Globus pallidus (tissue), 1 donor: ENCODE data around the gene ADIPOQ.
"Not testable (repeated sequence)": the region's sequence is repeated elsewhere in the genome, so short reads cannot be mapped to it uniquely, and the experiment has no call there.

Source experiments
- DNase-seq: peaks from one replicate; pipeline ENCODE4 v3.0.0-alpha.2; 2015; ENCODE audit warnings: low spot score

Gene ADIPOQ

DNA sequence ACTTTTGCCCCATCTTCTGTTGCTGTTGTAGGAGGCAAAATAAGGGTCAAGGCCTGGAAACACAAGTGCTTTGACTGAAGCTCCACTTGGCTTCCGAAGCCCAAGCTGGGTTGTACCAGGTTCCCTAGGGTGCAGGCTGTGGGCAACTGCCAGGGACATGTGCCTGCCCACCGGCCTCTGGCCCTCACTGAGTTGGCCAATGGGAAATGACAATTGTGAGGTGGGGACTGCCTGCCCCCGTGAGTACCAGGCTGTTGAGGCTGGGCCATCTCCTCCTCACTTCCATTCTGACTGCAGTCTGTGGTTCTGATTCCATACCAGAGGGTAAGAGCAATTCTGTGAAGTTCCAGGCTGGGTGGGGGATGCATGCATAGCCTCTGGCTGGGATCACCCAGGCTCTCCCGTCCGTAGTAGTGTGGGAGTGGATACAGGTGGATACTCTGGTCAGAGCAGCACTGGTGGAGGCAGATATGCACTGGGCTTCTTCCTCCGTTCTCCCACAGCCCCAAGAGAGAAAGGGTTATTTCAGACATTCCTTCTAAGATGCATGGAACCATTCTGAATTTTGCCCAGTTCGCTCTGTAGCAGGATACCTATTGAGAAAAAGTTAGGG lies at the start of gene ADIPOQ:
TSS of gene ADIPOQ (plus strand) at position 285 of the 613 bp plus-strand sequence. CDS start 10,349 bp downstream, outside the sequence.
- DNase-seq, result no peak

DNA sequence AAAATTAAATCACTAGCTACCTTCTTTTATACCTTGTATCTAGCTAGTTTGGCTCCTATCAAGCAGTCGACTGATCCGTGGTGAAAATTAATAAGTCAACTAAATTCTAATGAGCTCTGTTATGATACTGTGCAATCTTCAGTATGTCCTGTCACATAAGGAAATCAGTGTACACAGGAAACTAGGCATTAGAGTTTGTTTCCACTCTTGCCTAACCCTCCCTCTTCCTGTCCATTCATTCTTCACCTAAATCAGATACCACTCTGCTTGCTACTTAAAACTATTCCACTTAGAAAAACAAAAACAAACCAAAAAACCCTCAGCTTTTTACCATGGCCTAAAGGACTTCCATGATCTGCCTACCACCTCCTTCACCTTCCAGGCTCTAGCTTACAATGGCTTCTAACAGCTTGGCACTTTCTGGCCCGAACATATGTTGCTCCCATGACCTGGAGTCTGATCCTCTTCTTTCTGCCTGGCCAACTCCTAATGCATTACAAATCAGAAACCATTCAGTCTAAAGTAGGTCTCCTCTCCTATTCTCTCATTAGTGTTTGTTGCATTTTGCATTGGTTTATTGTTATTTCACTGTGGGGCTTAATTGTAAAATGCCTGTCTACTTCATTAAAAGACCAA lies 44.2 kb upstream of the ADIPOQ start:
- DNase-seq, result no peak

DNA sequence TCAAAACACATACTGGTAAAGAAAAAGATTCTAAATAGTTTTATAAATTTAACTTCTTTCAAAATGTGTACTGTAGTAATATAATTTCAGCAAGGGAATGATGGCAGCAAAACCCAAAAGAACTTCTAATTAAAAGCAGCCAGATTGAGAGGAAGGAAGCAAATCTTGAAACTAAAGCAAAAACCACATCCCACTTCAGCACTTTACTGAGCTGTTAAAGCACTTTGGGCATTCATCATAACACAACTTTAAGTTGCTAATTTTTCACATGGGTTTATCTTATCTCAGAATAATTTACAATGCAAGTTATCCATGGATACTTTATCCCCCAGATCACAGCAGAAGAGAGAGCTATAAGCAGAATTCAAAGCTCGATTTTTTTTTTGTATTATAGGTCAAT lies 42.2 kb upstream of the ADIPOQ start:
- no peak for DNase-seq

DNA sequence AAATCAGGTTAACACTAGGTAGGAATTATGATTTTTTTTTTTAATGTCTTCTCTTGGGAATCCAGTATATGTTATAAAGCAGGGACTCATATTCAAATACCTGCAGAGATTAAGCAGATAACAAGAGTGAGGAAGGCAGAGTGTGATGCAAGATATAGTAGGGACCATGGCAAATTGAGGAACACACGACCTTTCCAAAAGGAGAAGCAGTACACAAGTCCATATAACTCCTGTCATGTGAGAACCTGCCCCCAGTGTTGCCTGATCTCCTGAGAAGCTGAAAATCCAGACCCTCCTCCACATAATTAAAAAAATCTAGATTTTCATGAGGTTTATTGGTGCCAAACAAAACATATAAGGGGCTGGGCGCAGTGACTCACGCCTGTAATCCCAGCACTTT lies 39.8 kb upstream of the ADIPOQ start:
- DNase-seq, result no peak

DNA sequence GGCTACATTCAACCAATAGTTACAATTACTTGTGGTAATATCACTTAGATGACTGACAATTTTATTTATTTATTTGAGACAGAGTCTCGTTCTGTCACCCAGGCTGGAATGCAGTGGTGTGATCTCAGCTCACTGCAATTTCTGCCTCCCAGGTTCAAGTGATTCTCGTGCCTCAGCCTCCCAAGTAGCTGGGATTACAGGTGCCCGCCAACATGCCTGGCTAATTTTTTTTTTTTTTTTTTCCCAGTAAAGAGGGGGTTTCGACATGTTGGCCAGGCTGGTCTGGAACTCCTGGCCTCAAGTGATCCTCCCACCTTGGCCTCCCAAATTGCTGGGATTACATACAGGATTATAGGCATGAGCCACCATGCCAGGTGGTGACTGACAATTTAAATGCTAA lies 39.1 kb upstream of the ADIPOQ start:
- not testable (repeated sequence) for DNase-seq

DNA sequence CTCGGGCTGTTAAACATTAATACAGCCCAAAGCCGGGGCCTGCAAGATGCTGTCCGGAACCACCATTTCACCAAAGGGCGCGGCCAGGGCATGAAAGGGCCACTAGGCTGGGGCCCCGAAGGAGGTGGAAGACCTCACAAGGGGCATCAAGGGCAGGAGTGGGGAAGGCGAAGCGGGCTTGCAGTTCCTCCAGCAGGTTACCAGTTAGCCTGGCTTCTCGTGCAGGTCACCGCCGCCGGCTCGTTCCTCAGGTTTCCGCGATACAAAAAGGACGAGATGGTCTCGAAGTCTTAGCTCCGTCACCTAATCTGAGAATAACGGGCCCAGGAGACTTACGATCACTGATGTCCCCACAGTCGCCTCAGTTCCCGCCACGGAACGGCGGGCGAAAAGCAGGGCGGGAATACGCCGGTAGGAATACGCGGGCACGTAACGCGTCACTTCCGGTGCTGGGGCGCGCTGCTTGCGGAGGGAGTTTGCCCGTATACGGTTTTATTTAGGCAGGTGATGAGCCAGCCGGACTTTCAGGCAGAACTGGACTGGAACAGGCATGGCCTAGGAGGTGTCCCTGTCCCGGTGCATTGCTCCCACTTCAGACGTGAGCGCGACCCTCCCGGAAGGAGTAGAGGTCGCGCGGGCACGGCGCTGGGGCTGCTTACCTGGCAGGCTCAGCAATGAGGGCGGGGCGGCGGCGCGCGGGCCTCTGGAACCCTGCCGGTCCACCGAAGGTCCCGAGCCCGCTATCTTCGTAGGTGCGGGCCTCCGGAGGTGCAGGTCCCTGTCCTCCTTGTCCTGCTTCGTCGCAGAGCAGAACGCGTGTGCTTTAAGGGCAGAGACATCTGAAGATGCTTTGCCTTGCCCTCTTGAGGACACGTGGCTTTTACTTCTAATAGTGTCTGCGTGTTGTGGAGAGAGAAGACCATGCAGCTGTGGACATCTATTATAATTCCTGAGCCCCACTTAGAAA lies 36.1 kb upstream of the ADIPOQ start, which contains the start of gene RFC4:
TSS of gene RFC4 (minus strand) at position 394 of the 967 bp plus-strand sequence. CDS start 1,769 bp downstream, outside the sequence.
- peak; percentile 74 for DNase-seq

DNA sequence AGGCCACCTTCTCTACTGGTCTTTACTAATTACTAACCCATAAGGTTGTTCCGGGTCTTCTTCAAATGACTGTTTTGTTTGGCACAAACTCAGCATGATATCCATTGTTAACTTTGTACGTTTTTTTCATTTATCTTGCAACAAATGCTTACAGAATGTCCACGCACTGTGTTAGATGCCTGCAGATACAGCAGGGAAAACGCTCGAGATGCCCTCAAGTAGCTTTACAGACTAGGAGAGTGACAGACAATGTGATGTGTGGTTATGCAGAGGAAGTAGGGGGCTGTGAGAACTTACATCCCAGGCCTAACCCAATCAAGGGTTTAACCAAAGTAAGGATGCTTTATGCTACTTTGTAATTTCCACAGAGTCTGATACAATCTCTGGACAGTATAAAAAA lies 35.3 kb upstream of the ADIPOQ start:
- DNase-seq, result no peak

DNA sequence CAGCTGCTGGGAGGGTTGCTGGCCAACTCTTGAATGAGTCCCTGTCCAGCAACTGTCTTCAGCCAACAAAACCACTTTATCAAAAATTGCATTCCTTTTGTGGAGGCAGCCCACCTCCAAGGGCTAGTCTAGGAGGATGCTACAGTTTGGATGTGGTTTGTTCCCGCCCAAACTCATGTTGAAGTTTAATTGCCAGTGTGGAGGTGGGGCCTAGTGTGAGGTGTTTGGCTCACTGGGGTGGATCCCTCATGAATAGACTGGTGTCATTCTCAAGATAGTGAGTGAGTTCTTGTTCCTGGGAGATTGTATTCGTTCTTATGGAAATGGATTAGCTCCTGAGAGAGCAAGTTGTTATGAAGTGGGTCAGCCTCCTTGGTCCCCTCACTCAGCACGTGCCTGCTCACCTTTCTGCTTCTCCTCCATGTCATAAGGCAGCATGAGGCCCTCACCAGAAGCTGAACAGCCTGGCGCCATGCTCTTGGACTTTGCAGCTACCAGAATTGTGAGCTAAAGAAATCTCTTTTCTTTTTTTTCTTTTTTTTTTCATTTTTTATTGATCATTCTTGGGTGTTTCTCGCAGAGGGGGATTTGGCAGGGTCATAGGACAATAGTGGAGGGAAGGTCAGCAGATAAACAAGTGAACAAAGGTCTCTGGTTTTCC lies 32.0 kb upstream of the ADIPOQ start:
- DNase-seq, result no peak

DNA sequence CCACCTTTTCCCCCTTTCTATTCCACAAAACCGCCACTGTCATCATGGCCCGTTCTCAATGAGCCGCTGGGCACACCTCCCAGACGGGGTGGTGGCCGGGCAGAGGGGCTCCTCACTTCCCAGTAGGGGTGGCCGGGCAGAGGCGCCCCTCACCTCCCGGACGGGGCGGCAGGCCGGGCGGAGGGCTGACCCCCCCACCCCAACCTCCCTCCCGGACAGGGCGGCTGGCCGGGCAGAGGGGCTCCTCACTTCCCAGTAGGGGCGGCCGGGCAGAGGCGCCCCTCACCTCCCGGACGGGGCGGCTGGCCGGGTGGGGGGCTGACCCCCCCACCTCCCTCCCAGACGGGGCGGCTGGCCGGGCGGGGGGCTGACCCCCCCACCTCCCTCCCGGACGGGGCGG lies 31.2 kb upstream of the ADIPOQ start:
- not testable (repeated sequence) for DNase-seq

DNA sequence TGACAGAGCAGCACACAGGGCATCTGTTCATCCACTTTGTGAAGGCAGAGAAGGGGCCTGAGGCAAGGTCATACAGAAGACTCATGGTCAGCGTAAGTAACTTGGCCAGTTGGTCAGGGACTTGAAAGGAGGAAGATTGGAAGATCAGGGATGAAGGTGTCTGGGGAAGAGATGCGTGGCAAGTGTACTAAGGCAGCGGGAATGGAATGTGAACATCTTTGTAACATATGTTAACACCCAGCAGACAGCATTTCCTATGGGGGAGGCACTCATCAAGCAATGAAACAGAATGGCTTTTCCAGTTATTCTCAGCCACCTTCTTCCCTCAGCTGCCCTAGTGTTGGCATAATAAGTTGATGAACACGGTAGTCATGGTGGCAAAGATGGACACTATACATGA lies 28.4 kb upstream of the ADIPOQ start:
- DNase-seq, result no peak

DNA sequence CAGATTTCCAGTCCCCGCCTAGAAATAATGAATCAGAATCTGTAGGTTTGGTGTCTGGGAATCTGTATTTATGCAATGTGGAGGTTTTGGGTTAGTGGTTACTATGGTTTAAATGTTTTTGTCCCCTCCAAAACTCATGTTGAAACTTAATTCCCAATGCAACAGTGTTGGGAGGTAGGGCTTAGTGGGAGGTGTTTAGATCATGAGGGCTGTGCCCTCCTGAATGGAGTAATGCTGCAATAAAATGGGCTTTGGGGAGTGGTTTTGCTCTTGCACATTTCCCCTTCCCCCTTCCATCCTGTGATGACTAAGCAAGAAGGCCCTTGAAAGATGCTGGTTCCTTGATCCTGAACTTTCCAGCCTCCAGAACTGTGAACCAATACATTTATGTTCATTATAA lies 27.1 kb upstream of the ADIPOQ start:
- DNase-seq, result no peak

DNA sequence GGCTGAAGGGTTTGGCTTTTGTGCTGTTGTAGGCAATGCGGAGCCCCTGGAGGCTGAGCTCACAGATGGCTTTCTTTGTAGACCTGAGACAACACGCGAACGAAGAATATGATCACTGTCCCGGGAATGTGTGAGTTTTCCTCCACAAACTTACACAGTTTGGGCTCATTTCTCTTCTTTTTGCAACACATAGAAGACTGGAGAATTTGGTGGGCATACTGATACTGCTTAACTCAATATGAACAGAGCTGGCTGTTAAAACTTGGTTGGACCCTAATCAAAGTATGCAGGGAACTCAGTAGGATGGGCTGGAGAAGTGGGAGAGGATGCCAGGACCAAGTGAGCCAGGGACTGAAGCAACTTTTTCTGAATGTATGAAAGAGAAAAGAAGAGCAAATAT lies 24.0 kb upstream of the ADIPOQ start:
- no peak for DNase-seq

DNA sequence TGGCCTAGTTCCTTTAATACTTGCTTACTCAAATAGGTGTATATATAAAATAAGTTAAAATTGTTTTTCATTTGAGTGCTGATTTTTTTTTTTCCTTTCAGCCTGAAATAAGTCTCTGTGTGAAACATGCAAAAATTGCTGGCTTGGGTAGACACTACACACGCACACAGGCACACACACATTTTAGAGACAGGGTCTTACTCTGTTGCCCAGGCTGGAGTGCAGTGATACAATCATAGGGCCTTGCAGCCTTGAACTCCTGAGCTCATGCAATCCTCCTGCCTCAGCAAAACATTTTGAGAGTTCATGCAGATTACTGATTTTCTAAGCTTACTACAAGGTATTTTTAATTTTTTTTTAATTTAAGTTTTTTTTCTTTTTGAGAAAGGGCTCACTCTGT lies 23.6 kb upstream of the ADIPOQ start:
- no peak for DNase-seq

DNA sequence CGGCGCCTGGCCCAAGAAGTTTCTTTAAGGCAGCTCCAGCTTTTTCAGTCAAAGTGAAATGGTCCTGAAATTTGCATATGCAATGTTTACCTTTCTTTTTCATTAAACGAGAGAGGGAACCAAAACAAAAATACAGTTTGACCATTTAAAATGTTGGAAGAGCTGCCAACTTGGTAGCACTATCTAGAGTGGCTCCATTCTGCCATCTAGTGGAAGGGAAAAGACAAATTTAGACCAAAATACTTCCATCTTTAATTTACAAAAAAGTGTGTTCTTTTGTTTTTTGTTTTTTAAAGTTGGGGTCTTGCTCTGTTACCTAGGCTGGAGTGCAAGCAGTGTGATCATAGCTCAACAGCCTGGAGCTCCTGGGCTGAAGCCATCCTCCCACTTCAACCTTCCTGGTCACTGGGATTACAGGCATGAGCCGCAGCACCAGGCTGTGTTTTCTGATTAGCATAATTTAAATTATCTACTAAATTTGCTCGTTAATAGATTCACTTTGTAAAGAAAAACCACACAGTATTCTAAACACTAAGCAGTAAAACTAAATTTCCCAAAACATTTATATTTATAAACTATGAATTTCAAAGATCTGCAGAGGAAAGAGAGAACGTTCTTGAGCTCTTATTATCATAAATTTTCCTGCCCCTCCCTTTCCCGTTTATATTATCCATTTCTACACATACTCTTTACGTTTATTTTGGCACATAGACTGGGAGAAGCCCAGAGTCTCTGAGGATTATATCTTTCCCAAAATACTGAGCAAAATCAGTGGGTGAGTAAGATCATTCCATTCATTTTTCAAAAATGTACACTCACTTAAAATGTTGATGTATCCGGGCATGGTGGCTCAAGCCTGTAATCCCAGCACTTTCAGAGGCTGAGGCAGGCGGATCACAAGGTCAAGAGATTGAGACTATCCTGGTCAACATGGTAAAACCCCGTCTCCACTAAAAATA lies 20.8 kb upstream of the ADIPOQ start:
- peak; percentile 31 for DNase-seq

DNA sequence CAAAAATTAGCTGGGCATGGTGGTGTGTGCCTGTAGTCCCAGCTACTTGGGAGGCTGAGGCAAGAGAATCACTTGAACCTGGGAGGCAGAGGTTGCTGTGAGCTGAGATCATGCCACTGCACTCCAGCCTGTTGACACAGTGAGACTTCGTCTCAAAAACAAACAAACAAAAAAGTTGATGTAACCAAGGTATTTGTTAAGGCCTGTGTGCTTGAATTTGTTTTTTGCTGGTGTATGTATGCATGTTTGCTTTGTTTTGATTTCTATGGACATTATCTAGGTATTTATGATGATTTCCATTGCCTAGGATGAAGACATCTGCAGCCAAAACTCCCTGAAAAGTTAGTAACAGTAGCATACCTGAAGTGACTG lies 20.1 kb upstream of the ADIPOQ start:
- not testable (repeated sequence) for DNase-seq

DNA sequence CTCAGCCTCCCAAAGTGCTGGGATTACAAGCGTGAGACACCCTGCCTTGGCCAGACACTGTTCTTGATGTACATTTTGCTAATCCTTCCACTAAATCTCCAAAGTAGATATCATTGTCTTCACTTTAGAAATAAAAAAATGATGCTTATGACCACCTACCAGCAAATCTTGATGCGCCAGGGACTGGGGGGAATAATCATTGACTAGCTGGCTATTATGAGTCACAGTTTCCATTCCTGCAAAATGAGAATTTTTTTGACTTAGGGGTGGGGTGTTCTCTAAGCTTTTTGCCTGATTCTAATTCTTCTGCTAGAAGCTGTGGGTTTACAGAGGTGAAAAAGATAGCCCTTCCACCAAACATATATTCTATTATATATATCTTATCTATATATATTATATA lies 19.1 kb upstream of the ADIPOQ start:
- no peak for DNase-seq

DNA sequence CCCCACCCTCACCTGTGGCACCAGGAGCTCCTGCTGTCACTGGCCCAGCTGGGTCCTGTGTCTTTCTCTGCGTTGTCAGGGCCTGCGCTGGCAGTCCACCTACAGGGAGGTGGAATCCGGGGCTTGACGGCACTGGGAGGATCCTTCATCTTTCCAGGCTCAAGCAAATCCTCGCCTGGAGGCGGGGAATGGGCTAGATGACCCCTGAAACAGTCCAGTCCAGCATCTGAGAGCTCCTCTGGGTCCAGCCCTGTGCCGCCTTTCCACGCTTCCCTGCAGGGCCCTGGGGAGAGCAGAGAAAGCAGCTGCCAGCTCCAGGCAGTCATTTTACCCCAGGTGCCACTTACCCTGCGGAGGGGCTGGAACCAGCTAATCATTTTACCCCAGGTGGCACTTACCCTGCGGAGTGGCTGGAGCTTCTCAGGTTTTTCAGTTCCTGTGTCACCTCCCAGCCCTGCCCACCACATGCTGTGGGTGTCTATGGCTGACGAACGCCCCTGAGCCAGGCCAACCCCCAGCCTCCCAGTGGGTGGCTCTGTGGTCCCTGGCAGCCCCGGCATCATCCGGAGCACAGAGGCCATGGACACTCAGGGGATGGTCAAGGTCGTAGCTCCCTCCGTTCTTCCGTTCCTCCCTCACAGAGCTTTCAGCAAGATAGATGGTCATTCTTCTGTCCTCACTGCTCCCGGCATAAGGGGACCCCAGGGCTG lies 17.9 kb upstream of the ADIPOQ start:
- DNase-seq, result no peak

DNA sequence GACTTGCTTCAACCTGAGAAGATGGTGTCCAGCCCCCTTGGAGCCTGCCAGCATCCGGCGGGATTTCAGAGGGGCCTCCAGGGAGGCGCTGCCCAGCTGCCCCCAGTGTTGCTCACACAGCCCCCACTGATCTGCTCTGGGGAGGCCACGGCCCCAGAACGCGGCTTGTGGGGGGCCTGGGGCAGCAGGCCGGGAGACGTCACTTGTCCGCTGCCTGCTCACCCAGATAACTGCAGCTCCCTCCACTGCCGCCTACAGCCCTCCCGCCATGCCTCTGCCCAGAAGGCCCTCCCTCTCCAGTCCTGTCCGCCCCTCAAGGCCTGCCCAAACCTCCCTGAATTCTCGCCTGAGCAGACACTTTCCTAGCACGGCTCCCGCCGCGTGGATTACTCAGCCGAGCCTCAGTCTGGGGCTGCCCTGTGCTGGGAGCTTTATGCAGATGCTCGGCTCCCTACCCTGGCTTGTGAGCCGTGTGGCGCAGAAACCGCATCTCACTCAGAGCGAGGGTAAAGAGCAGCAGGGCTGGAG lies 17.2 kb upstream of the ADIPOQ start:
- no peak for DNase-seq

DNA sequence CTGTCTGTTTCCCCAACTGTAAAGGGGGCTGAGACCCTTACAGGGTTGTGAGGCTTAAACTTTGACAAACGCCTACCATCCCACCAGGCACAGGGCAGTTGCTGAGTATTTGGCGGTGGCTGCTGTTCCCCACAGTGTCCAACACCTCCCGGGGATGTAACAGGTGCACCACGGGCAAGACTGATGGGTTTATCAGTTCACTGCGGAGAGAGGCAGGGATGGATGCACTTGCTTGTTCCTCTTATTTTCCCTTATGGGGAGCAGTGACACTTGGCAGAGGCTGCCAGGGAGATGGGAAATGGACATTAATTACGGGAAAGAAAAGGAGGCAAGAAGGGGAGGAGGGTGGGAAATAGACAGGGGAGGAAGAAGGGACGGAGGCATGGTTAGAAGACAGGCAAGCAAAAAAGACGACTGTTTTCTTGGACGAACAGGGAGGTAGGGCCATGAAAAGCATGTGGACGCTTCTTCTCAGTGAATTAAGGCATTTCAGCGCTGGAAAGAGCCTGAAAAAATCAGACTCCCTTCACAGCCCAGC lies 16.6 kb upstream of the ADIPOQ start:
- no peak for DNase-seq

DNA sequence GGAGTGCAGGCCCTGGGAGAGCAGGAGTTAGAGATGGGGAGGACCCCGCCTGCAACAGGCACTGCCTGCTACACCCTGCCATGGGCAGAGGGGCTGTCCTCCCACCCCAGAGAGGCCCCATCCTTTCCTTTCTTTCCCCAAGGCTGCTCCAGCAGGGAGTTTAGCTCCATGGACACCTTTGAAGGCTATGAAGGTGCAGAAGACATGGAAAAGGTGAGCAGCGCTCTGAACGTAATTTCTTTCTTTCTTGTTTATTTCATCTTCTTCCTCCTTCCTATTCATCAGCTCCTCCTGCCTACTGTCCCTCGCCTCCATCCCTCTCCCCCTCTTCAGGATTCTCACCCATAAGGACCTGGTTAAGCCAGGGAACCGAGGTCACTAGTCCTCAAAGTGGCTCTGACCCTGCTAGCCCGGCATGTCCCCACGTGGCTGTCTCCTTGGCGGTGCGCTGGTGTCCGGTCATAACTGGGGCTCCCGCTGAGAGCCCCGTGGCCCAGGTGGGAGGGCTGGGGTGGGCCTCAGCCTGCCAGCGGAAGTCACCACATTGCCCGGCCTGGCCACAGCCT lies 16.0 kb upstream of the ADIPOQ start:
- DNase-seq, result no peak
